Liver (tissue), 9 donors: Measurements from ENCODE around the gene LDB2. TPM values are rescaled to one million over a fixed set of nuclear protein-coding genes. Genes with fewer than 3 reads are reported as not detected.

Experiments
- DNase-seq: peaks from one replicate; pipeline ENCODE4 v3.0.0-alpha.2; 2017; ENCODE audit warnings: low spot score
- H3K27ac ChIP-seq, 2 donors: one replicate each; pipeline ENCODE4 v1.7.0; 2013; ENCODE audit warnings: inconsistent platforms in 2 of 2, low read length in 2 of 2, control low read depth in 1 of 2, low read depth in 1 of 2, mild to moderate bottlenecking in 1 of 2
- H3K27me3 ChIP-seq, 4 donors: one replicate each; pipeline versions ENCODE4 v1.6.1 to v1.7.0; 2013; ENCODE audit warnings: low read length in 3 of 4, inconsistent platforms in 1 of 4, mild to moderate bottlenecking in 1 of 4, moderate library complexity in 1 of 4; ENCODE audit not compliant: control insufficient read depth in 4 of 4, insufficient read depth in 4 of 4
- H3K36me3 ChIP-seq, 4 donors: one replicate each; pipeline versions ENCODE4 v1.6.1 to v1.7.0; 2013; ENCODE audit warnings: low read length in 3 of 4, mild to moderate bottlenecking in 3 of 4, low read depth in 1 of 4, moderate library complexity in 1 of 4; ENCODE audit not compliant: control insufficient read depth in 4 of 4, insufficient read depth in 3 of 4
- H3K4me1 ChIP-seq, 4 donors: one replicate each; pipeline versions ENCODE4 v1.6.1 to v1.7.0; 2013; ENCODE audit warnings: low read length in 3 of 4, mild to moderate bottlenecking in 3 of 4, moderate library complexity in 1 of 4; ENCODE audit not compliant: control insufficient read depth in 4 of 4, insufficient read depth in 4 of 4
- H3K4me3 ChIP-seq, 3 donors: one replicate each; pipeline versions ENCODE4 v1.6.1 to v1.7.0; 2013; ENCODE audit warnings: low read length in 3 of 3, control low read depth in 1 of 3, low read depth in 1 of 3, mild to moderate bottlenecking in 1 of 3
- H3K9ac ChIP-seq, 2 donors: one replicate each; pipeline ENCODE4 v1.7.0; 2013; ENCODE audit warnings: low read length in 2 of 2, mild to moderate bottlenecking in 2 of 2, moderate library complexity in 2 of 2, control low read depth in 1 of 2, low read depth in 1 of 2
- H3K9me3 ChIP-seq, 4 donors: one replicate each; pipeline versions ENCODE4 v1.6.1 to v1.7.0; 2013; ENCODE audit warnings: low read length in 3 of 4; ENCODE audit not compliant: control insufficient read depth in 4 of 4
- ATF3 ChIP-seq: IDR thresholded peaks from 2 replicates; pipeline ENCODE4 v1.6.1; 2016; ENCODE audit warnings: antibody characterized with exemption
- CTCF ChIP-seq: fragments of 150-350 bp; IDR thresholded peaks from 2 replicates; pipeline ENCODE4 v1.5.1; 2017; ENCODE audit warnings: improper control_type of control experiment, low read depth, low read length; ENCODE audit not compliant: missing input control
- FOXA1 ChIP-seq: IDR thresholded peaks from 2 replicates; pipeline ENCODE4 v1.6.1; 2016; ENCODE audit warnings: antibody characterized with exemption
- FOXA2 ChIP-seq: IDR thresholded peaks from 2 replicates; pipeline ENCODE4 v1.6.1; 2016; ENCODE audit warnings: antibody characterized with exemption
- GABPA ChIP-seq, 2 donors: IDR thresholded peaks in 1 of 2; conservative IDR thresholded peaks in 1 of 2; 2 replicates each; pipeline ENCODE4 v1.6.1; 2016; ENCODE audit warnings: antibody characterized with exemption in 2 of 2, mild to moderate bottlenecking in 1 of 2, moderate library complexity in 1 of 2
- HNF4A ChIP-seq, 2 donors: conservative IDR thresholded peaks; 2 replicates each; pipeline ENCODE4 v1.6.1; 2016; ENCODE audit warnings: antibody characterized with exemption in 2 of 2, mild to moderate bottlenecking in 2 of 2
- HNF4G ChIP-seq: IDR thresholded peaks from 2 replicates; pipeline ENCODE4 v1.6.1; 2016; ENCODE audit warnings: antibody characterized with exemption
- JUND ChIP-seq, 2 donors: IDR thresholded peaks; 2 replicates each; pipeline ENCODE4 v1.6.1; 2016; ENCODE audit warnings: antibody characterized with exemption in 2 of 2
- MAX ChIP-seq: IDR thresholded peaks from 2 replicates; pipeline ENCODE4 v1.6.1; 2016; ENCODE audit warnings: antibody characterized with exemption
- NR2F2 ChIP-seq: IDR thresholded peaks from 2 replicates; pipeline ENCODE4 v1.6.1; 2016; ENCODE audit warnings: antibody characterized with exemption
- RAD21 ChIP-seq, 2 donors: IDR thresholded peaks; 2 replicates each; pipeline ENCODE4 v1.6.1; 2016; ENCODE audit warnings: antibody characterized with exemption in 2 of 2, mild to moderate bottlenecking in 2 of 2
- RXRA ChIP-seq, 2 donors: IDR thresholded peaks; 2 replicates each; pipeline ENCODE4 v1.6.1; 2017 to 2018; ENCODE audit warnings: antibody characterized with exemption in 2 of 2, mild to moderate bottlenecking in 1 of 2
- SP1 ChIP-seq: IDR thresholded peaks from 2 replicates; pipeline ENCODE4 v1.6.1; 2018; ENCODE audit warnings: antibody characterized with exemption, mild to moderate bottlenecking
- TAF1 ChIP-seq: conservative IDR thresholded peaks from 2 replicates; pipeline ENCODE4 v1.6.1; 2016; ENCODE audit warnings: antibody characterized with exemption, mild to moderate bottlenecking
- YY1 ChIP-seq: IDR thresholded peaks from 2 replicates; pipeline ENCODE4 v1.6.1; 2016; ENCODE audit warnings: antibody characterized with exemption, mild to moderate bottlenecking
- WGBS: extraction: QIAGEN DNeasy Blood & Tissue Kit; methylation state at CpG from one replicate; pipeline ENCODE4 v1.1.7; 2013; 5-methylcytosine and 5-hydroxymethylcytosine counted together
- polyA plus RNA-seq, 2 donors: library from polyadenylated mRNA; stranded (reverse) in 1 of 2; unstranded in 1 of 2; fragments of 200-250 nt in 1 of 2; fragments of >200 nt in 1 of 2; fragmentation: Nextera tagmentation in 1 of 2; extraction: Ambion mirVana in 1 of 2; gene quantifications; one replicate each; pipeline versions ENCODE4 v1.2.1 to v1.2.3, GENCODE V29; 2013 to 2015
- total RNA-seq, 2 donors: library from RNA; depleted of rRNA; stranded (reverse); fragments of >200 nt; gene quantifications; one replicate each; pipeline ENCODE4 v1.2.3, GENCODE V29; 2014
- TF ChIP-seq, protein P1 (sequence below): IDR thresholded peaks from 2 replicates; pipeline ENCODE4 v1.6.1; 2016; ENCODE audit warnings: antibody characterized with exemption
- TF ChIP-seq, protein P2 (sequence below): IDR thresholded peaks from 2 replicates; pipeline ENCODE4 v1.6.1; 2016; ENCODE audit warnings: antibody characterized with exemption, mild to moderate bottlenecking
- donor health status: healthy.
- donor health status: healthy.
- donor health status: healthy.
- donor health status: healthy.
- donor health status: healthy.

LDB2 gene
- total and polyA plus RNA-seq, 4 donors: 7.4 to 31.9 (median 16.8) TPM

GRCh38 chr4:16715482-16715881 lies 183.0 kb downstream of the LDB2 start:
- Histone ChIP-seq H3K9me3 (peaks cover 0 to 4% (median 0%) of the 10 kb centered on the region in 4 donors), H3K4me1 (no peaks in the 10 kb centered on the region), H3K9ac (no peak overlapping the region), H3K27ac (no peak overlapping the region), H3K36me3 (no peaks in the 10 kb centered on the region), H3K4me3 (no peak overlapping the region), H3K27me3 (no peaks in the 10 kb centered on the region)
- no peak for DNase-seq
- 83% methylated on average over 2 of the region's 2 CpGs for WGBS
- TF ChIP-seq NR2F2: no peak
- TF ChIP-seq, protein P1, sequence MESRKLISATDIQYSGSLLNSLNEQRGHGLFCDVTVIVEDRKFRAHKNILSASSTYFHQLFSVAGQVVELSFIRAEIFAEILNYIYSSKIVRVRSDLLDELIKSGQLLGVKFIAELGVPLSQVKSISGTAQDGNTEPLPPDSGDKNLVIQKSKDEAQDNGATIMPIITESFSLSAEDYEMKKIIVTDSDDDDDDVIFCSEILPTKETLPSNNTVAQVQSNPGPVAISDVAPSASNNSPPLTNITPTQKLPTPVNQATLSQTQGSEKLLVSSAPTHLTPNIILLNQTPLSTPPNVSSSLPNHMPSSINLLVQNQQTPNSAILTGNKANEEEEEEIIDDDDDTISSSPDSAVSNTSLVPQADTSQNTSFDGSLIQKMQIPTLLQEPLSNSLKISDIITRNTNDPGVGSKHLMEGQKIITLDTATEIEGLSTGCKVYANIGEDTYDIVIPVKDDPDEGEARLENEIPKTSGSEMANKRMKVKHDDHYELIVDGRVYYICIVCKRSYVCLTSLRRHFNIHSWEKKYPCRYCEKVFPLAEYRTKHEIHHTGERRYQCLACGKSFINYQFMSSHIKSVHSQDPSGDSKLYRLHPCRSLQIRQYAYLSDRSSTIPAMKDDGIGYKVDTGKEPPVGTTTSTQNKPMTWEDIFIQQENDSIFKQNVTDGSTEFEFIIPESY: no peak
- no peak for TF ChIP-seq RXRA (IDR thresholded peaks at IDR 0.05)
- TF ChIP-seq JUND (IDR thresholded peaks at IDR 0.05): no peak
- TF ChIP-seq YY1: no peak
- TF ChIP-seq RAD21 (IDR thresholded peaks at IDR 0.05): no peak
- no peak for TF ChIP-seq HNF4G
- TF ChIP-seq MAX: no peak
- TF ChIP-seq ATF3: no peak
- TF ChIP-seq, protein P2, sequence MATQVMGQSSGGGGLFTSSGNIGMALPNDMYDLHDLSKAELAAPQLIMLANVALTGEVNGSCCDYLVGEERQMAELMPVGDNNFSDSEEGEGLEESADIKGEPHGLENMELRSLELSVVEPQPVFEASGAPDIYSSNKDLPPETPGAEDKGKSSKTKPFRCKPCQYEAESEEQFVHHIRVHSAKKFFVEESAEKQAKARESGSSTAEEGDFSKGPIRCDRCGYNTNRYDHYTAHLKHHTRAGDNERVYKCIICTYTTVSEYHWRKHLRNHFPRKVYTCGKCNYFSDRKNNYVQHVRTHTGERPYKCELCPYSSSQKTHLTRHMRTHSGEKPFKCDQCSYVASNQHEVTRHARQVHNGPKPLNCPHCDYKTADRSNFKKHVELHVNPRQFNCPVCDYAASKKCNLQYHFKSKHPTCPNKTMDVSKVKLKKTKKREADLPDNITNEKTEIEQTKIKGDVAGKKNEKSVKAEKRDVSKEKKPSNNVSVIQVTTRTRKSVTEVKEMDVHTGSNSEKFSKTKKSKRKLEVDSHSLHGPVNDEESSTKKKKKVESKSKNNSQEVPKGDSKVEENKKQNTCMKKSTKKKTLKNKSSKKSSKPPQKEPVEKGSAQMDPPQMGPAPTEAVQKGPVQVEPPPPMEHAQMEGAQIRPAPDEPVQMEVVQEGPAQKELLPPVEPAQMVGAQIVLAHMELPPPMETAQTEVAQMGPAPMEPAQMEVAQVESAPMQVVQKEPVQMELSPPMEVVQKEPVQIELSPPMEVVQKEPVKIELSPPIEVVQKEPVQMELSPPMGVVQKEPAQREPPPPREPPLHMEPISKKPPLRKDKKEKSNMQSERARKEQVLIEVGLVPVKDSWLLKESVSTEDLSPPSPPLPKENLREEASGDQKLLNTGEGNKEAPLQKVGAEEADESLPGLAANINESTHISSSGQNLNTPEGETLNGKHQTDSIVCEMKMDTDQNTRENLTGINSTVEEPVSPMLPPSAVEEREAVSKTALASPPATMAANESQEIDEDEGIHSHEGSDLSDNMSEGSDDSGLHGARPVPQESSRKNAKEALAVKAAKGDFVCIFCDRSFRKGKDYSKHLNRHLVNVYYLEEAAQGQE: no peak
- TF ChIP-seq FOXA2: no peak
- TF ChIP-seq SP1: no peak
- TF ChIP-seq FOXA1: no peak
- TF ChIP-seq CTCF: no peak
- TF ChIP-seq TAF1: no peak
- no peak for TF ChIP-seq GABPA (IDR thresholded peaks at IDR 0.05 in 1 of 2, conservative IDR thresholded peaks at IDR 0.05 in 1 of 2)

DNA sequence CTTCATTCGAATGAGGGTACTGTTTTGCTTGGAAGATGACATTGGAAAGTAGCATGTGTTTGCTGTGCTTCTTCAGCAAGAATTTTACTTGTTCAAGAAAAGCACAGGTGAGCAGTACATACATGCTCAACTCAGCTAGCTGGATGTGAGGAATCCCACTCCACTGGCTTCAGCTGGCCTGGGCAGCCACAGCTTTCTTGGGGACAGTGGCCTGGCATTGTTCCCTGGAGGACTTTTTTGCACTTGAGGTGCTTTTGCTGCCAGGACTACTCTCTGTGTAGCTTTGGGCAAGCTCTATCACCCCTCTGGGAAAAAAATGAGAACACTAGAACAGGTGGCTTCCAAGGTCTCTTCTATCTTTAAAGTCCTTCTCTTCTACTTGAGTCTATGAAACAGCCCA lies 184.3 kb downstream of the LDB2 start:
- no peak for TF ChIP-seq NR2F2
- no peak for TF ChIP-seq ATF3
- TF ChIP-seq RXRA (IDR thresholded peaks at IDR 0.05): no peak
- TF ChIP-seq FOXA1: no peak
- no peak for TF ChIP-seq HNF4G
- no peak for TF ChIP-seq YY1
- TF ChIP-seq HNF4A (conservative IDR thresholded peaks at IDR 0.05): no peak
- TF ChIP-seq, protein P1: no peak
- no peak for TF ChIP-seq GABPA (IDR thresholded peaks at IDR 0.05 in 1 of 2, conservative IDR thresholded peaks at IDR 0.05 in 1 of 2)
- TF ChIP-seq, protein P2: no peak
- TF ChIP-seq JUND (IDR thresholded peaks at IDR 0.05): no peak
- no peak for TF ChIP-seq RAD21 (IDR thresholded peaks at IDR 0.05)
- TF ChIP-seq TAF1: no peak
- H3K4me1 ChIP-seq: no peaks in the 10 kb centered on the region
- H3K9me3 ChIP-seq: no peaks in the 10 kb centered on the region

More for the DNA sequence above, 184.3 kb downstream of the LDB2 start:
- H3K27ac ChIP-seq: no peak overlapping the region
- H3K36me3 ChIP-seq: no peaks in the 10 kb centered on the region
- WGBS: 94% methylated on average over 1 of the region's 1 CpG
- no peak overlapping the region for H3K4me3 ChIP-seq
- no peaks in the 10 kb centered on the region for H3K27me3 ChIP-seq
- DNase-seq: no peak
- H3K9ac ChIP-seq: no peak overlapping the region
